H9 (cell line): Measurements from ENCODE around the gene FAM53B. TPM values are rescaled to one million over a fixed set of nuclear protein-coding genes. Genes with fewer than 3 reads are reported as not detected.
A peak's percentile ranks its signal among the peaks of the same experiment; 100 is the strongest.

ENCODE experiments used
- DNase-seq: peaks from one replicate; pipeline ENCODE4 v3.0.0-alpha.2; 2017
- H2AFZ ChIP-seq: one replicate; pipeline ENCODE4 v1.6.1; 2013; ENCODE audit warnings: mild to moderate bottlenecking, low read length, control low read depth, moderate library complexity
- H2AK5ac ChIP-seq: 2 replicates; pipeline ENCODE4 v1.6.1; 2013; ENCODE audit warnings: low read length, control low read depth, mixed read lengths; ENCODE audit not compliant: insufficient read length
- H2BK120ac ChIP-seq: one replicate; pipeline ENCODE4 v1.6.1; 2013; ENCODE audit warnings: low read depth, mild to moderate bottlenecking, low read length, control low read depth, inconsistent platforms; ENCODE audit not compliant: poor library complexity, severe bottlenecking
- H2BK12ac ChIP-seq: 2 replicates; pipeline ENCODE4 v1.6.1; 2013; ENCODE audit warnings: low read length, control low read depth, mixed read lengths, low read depth; ENCODE audit not compliant: insufficient read length
- H2BK15ac ChIP-seq: 2 replicates; pipeline ENCODE4 v1.6.1; 2013; ENCODE audit warnings: low read depth, low read length, control low read depth
- H2BK20ac ChIP-seq: one replicate; pipeline ENCODE4 v1.6.1; 2013; ENCODE audit warnings: low read depth, mild to moderate bottlenecking, low read length, control low read depth, inconsistent platforms; ENCODE audit not compliant: poor library complexity, severe bottlenecking
- H2BK5ac ChIP-seq: 2 replicates; pipeline ENCODE4 v1.6.1; 2013; ENCODE audit warnings: low read length, control low read depth, mixed read lengths; ENCODE audit not compliant: insufficient read length
- H3K14ac ChIP-seq: 2 replicates; pipeline ENCODE4 v1.6.1; 2013; ENCODE audit warnings: low read length, control low read depth; ENCODE audit not compliant: insufficient read depth
- H3K18ac ChIP-seq: 2 replicates; pipeline ENCODE4 v1.6.1; 2013; ENCODE audit warnings: low read depth, mild to moderate bottlenecking, mixed read lengths, low read length, control low read depth; ENCODE audit not compliant: insufficient read length
- H3K23ac ChIP-seq: 2 replicates; pipeline ENCODE4 v1.6.1; 2013; ENCODE audit warnings: low read length, control low read depth, mixed read lengths, low read depth; ENCODE audit not compliant: insufficient read length
- H3K23me2 ChIP-seq: 2 replicates; pipeline ENCODE4 v1.6.1; 2013; ENCODE audit warnings: low read depth, mild to moderate bottlenecking, mixed read lengths, low read length, control low read depth; ENCODE audit not compliant: insufficient read length, poor library complexity, severe bottlenecking
- H3K27ac ChIP-seq: 2 replicates; pipeline ENCODE4 v1.5.1; 2013; ENCODE audit warnings: low read length, control low read depth, mixed read lengths, low read depth; ENCODE audit not compliant: insufficient read length
- H3K27me3 ChIP-seq: 2 replicates; pipeline ENCODE4 v1.6.1; 2013; ENCODE audit warnings: low read length, control low read depth, inconsistent platforms; ENCODE audit not compliant: insufficient read depth
- H3K4ac ChIP-seq: 2 replicates; pipeline ENCODE4 v1.6.1; 2013; ENCODE audit warnings: low read depth, mild to moderate bottlenecking, control low read depth, inconsistent platforms, low read length, moderate library complexity
- H3K4me1 ChIP-seq: 2 replicates; pipeline ENCODE4 v1.6.1; 2013; ENCODE audit warnings: low read length, control low read depth, inconsistent platforms; ENCODE audit not compliant: insufficient read depth
- H3K4me2 ChIP-seq: 2 replicates; pipeline ENCODE4 v1.6.1; 2013; ENCODE audit warnings: low read length, control low read depth, mixed read lengths; ENCODE audit not compliant: insufficient read length, insufficient read depth
- H3K56ac ChIP-seq: 2 replicates; pipeline ENCODE4 v1.6.1; 2013; ENCODE audit warnings: low read depth, mild to moderate bottlenecking, mixed read lengths, low read length, control low read depth; ENCODE audit not compliant: insufficient read length
- H3K79me1 ChIP-seq: 2 replicates; pipeline ENCODE4 v1.6.1; 2013; ENCODE audit warnings: low read depth, mild to moderate bottlenecking, moderate library complexity, low read length, control low read depth, inconsistent platforms; ENCODE audit not compliant: insufficient read depth, poor library complexity, severe bottlenecking
- H3K79me2 ChIP-seq: 2 replicates; pipeline ENCODE4 v1.6.1; 2013; ENCODE audit warnings: low read length, control low read depth, inconsistent platforms; ENCODE audit not compliant: insufficient read depth
- H3K9ac ChIP-seq: 2 replicates; pipeline ENCODE4 v1.6.1; 2013; ENCODE audit warnings: low read length, control low read depth, mixed read lengths; ENCODE audit not compliant: insufficient read length; ENCODE audit errors: extremely low read depth
- H3K9me3 ChIP-seq: one replicate; pipeline ENCODE4 v1.6.1; 2013; ENCODE audit warnings: low read depth, low read length, inconsistent platforms; ENCODE audit not compliant: control insufficient read depth
- H3T11ph ChIP-seq: one replicate; pipeline ENCODE4 v1.6.1; 2013; ENCODE audit warnings: mild to moderate bottlenecking, low read length, control low read depth, inconsistent platforms
- H4K20me1 ChIP-seq: one replicate; pipeline ENCODE4 v1.6.1; 2013; ENCODE audit not compliant: control insufficient read depth, insufficient read length, insufficient read depth
- H4K5ac ChIP-seq: 2 replicates; pipeline ENCODE4 v1.6.1; 2013; ENCODE audit warnings: low read depth, mild to moderate bottlenecking, mixed read lengths, low read length, control low read depth; ENCODE audit not compliant: insufficient read length
- H4K8ac ChIP-seq: replicated peaks from 2 replicates; pipeline ENCODE4 v1.6.1; 2013; ENCODE audit warnings: low read length, control low read depth, mixed read lengths, low read depth; ENCODE audit not compliant: insufficient read length
- H4K91ac ChIP-seq: 2 replicates; pipeline ENCODE4 v1.6.1; 2013; ENCODE audit warnings: low read depth, mild to moderate bottlenecking, moderate library complexity, mixed read lengths, low read length, control low read depth; ENCODE audit not compliant: insufficient read length
- H3K27ac Mint-ChIP-seq, 3 experiments: 2 replicates in 2 of 3; 3 replicates in 1 of 3; pipeline ENCODE4 v1.8.0; 2020 to 2021; ENCODE audit warnings: mixed read lengths in 3 of 3, mild to moderate bottlenecking in 1 of 3, moderate library complexity in 1 of 3
- H3K27me3 Mint-ChIP-seq: 2 replicates; pipeline ENCODE4 v1.8.0; 2021; ENCODE audit warnings: low read depth, mild to moderate bottlenecking, moderate library complexity, mixed read lengths
- H3K36me3 Mint-ChIP-seq, 3 experiments: 2 replicates in 2 of 3; 3 replicates in 1 of 3; pipeline ENCODE4 v1.8.0; 2020 to 2021; ENCODE audit warnings: low read depth in 3 of 3, mixed read lengths in 3 of 3; ENCODE audit not compliant: insufficient read depth in 1 of 3
- H3K4me1 Mint-ChIP-seq, 2 experiments: 2 replicates each; pipeline ENCODE4 v1.8.0; 2020; ENCODE audit warnings: mixed read lengths in 2 of 2
- H3K4me3 Mint-ChIP-seq, 2 experiments: 2 replicates in 1 of 2; 3 replicates in 1 of 2; pipeline ENCODE4 v1.8.0; 2020 to 2021; ENCODE audit warnings: mild to moderate bottlenecking in 2 of 2, mixed read lengths in 2 of 2, moderate library complexity in 1 of 2
- H3K9me3 Mint-ChIP-seq, 2 experiments: 2 replicates in 1 of 2; 3 replicates in 1 of 2; pipeline ENCODE4 v1.8.0; 2020; ENCODE audit warnings: mild to moderate bottlenecking in 2 of 2, mixed read lengths in 2 of 2, moderate library complexity in 1 of 2
- CTCF ChIP-seq: fragments of 200-600 bp; sonication (generic); conservative IDR thresholded peaks from 3 replicates; pipeline ENCODE4 v1.8.0; 2021; ENCODE audit warnings: antibody characterized with exemption, mild to moderate bottlenecking
- WGBS: extraction: QIAGEN DNeasy Blood & Tissue Kit; methylation state at CpG from one replicate; pipeline ENCODE4 v1.1.7; 2013; ENCODE audit warnings: missing lambda C conversion rate, low lambda C conversion rate, mixed read lengths; ENCODE audit not compliant: insufficient read length; ENCODE audit errors: extremely low coverage; 5-methylcytosine and 5-hydroxymethylcytosine counted together
- total RNA-seq: library from RNA; stranded (reverse); gene quantifications from 2 replicates; pipeline ENCODE4 v1.2.1, GENCODE V29; 2021

The FAM53B gene
- total RNA-seq, 1 experiment from 2014 or later: 11.5 TPM

DNA sequence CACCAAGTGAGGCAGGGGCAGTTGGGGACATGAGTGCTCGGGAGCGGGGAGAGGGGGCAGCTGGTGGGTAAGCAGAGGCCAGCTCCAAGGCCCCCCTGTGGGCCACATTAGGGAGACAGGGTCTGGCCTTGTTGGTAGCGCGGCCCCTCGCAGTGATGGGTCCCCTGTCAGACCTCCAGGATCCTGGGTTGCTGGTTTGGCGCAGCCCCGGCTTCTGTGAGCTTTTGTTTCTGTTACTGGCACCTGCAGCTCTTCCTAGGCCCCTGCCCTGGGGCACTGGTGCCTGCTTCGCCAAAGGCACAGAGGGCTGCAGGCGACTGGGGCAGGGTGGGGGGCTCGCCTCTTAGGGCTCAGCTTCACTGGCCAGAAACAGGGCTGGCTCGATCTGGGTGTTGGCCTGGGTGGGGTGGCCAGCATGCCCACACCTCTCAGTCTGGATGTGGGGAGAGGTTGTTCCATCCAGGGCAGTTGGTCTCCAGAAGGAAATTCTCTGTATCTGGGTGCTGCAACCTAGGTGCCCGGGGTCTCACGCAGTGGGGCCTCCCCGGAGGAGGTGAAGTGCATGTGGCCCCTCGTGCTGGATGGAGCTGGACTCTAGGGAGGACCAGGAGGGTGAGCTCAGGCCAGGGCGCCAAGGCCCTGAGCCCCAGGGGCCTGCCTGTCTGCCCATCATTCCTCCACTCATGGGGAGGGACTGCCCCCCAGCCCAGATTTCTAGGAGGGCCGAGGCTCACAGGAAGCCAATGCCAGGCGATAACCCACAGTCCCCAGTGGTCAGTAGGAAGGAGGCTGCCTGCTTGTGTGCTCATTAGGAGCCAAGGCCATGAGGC, 143.9 kb downstream of the FAM53B start:
- H4K20me1 ChIP-seq: no peaks in the 10 kb centered on the region
- Mint-ChIP-seq H3K36me3 (no peaks in the 10 kb centered on the region; a peak in 1 of 7 replicates), H3K27ac (no peak overlapping the region; a peak in 1 of 7 replicates), H3K4me3 (no peak overlapping the region), H3K4me1 (peaks cover 0 to 2% of the 10 kb centered on the region in 2 experiments; a peak in 1 of 4 replicates), H3K9me3 (no peaks in the 10 kb centered on the region), H3K27me3 (peaks cover 4% of the 10 kb centered on the region; the same call in 1 of the 2 replicates)
- H3K4me2 ChIP-seq: no peak overlapping the region
- peak overlapping the region; percentile 32; the same call in 1 of the 2 replicates for H3K14ac ChIP-seq
- no peaks in the 10 kb centered on the region for H3K27me3 ChIP-seq
- no peak overlapping the region for H2BK15ac ChIP-seq
- H3K79me1 ChIP-seq: no peaks in the 10 kb centered on the region
- no peak overlapping the region for H3K23ac ChIP-seq
- no peak overlapping the region for H2AFZ ChIP-seq
- no peak overlapping the region for H3K56ac ChIP-seq
- no peaks in the 10 kb centered on the region for H3K79me2 ChIP-seq
- no CpG with 5 or more reads among the region's 18 CpGs for WGBS
- no peak overlapping the region for H4K91ac ChIP-seq
- no peaks in the 10 kb centered on the region for H3K23me2 ChIP-seq
- H3K4ac ChIP-seq: no peak overlapping the region
- H4K8ac ChIP-seq: no peak overlapping the region
- no peak overlapping the region for H2BK20ac ChIP-seq
- no peaks in the 10 kb centered on the region for H3K9me3 ChIP-seq
- no peak overlapping the region for H3T11ph ChIP-seq
- DNase-seq: no peak
- no peak overlapping the region for H3K18ac ChIP-seq
- TF ChIP-seq CTCF: no peak
- H2AK5ac ChIP-seq: no peak overlapping the region
- no peak overlapping the region for H2BK120ac ChIP-seq
- H2BK5ac ChIP-seq: no peak overlapping the region
- no peaks in the 10 kb centered on the region for H3K4me1 ChIP-seq
- no peak overlapping the region for H2BK12ac ChIP-seq
- no peak overlapping the region for H3K27ac ChIP-seq
- no peak overlapping the region for H4K5ac ChIP-seq
- no peak overlapping the region for H3K9ac ChIP-seq
